NCI-H1436 (cell line): ENCODE results near the gene ASIC4.
A peak's percentile ranks its signal among the peaks of the same experiment; 100 is the strongest.

Experiments used
- DNase-seq: peaks from one replicate; lab custom pipeline; 2025; lab: John Stamatoyannopoulos, UW

The ASIC4 gene

DNA sequence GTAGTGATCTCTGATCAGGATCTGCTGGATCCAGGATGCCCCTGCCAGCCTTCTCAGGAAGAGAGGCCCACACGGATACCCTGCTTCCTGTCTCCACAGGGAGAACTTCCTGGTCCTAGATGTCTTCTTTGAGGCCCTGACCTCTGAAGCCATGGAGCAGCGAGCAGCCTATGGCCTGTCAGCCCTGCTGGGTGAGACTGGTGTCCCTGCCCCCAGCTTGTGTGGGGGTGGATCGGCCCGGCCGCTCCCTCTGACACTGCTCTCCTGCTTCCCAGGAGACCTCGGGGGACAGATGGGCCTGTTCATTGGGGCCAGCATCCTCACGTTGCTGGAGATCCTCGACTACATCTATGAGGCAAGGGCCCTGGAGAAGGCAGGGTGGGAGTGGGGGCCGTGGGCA, 22.7 kb downstream of the ASIC4 start:
- no peak for DNase-seq

DNA sequence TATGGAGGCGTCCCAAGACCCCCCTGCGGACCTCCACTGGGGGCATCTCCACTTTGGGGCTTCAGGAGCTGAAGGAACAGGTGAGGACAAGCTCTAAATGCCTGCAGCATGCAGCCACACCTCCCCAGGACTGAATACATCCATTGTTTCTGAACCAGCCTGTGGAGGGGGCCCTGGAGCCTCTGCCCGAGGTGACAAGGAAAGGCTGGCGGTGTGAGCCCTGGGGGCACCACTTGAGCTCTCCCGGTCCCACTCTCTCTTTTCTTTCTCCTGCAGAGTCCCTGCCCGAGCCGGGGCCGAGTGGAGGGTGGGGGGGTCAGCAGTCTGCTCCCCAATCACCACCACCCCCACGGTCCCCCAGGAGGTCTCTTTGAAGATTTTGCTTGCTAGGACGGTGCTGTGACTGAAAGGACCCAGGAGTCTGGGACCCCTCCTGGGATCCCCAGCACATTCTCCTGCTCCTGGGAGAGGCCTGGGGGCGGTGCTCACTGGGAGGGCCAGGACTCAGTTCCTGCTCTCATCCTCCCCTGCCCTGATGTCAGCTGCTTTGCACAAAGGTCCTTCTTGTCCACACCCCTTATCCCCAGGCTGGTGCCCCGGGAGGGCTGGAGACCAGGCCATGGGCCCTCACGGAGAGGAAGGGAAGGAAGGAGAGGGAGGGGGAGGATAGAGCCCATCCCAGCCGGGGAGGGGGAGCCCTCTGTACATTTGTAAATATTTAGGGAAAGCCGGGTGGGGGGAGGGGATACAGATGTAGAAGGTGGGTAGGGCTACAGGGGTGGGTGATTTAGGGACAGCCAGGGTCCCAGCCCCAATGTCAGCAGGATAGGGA, 23.6 kb downstream of the ASIC4 start:
- no peak for DNase-seq

GRCh38 chr2:219538504-219538951, 24.2 kb downstream of the ASIC4 start:
- no peak for DNase-seq

DNA sequence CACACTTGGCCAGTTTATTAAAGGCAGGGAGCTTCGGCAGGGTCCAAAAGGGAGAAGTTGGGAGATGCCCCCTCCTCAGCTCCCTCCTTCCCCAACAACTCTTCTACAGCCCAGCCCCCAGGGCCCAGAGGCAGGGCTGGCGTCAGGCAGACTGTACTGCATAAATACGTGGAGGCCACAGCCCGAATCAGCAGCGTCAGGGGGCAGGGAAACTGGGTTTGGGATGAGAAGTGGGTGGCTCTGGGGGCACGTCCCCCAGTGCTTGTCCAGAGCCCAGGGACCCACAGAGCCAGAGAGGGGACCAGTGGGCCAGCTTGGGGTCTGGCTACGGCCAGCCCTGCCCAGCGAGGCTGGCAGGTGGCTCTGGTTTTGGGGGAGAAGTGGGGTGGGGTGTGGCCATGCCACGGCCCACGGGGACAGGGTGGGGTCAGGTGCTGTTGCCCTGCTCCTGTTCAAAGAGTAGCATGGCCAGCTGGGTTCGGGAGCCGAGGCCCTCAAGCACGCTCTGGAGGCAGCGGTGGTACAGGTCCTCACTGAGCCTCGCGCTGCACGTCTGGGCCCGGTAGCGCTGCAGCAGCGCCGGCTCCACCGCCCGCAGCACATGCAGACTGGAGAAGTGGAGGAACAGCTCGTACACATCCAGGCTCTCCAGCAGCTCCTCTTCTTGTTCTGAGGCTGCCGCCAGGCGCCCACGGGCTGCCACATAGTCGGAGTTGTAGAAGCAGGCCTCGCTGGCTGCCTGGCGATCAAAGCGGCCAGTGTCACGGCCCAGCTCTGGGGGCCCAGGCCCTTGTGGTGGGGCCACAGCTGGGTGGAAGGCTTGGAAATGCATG, 24.9 kb downstream of the ASIC4 start:
- no peak for DNase-seq

- DNase-seq: no peak
Observed at GRCh38 chr2:219539926-219540678, 25.8 kb downstream of the ASIC4 start.

GRCh38 chr2:219540784-219541504, 26.7 kb downstream of the ASIC4 start:
- DNase-seq: no peak

DNA sequence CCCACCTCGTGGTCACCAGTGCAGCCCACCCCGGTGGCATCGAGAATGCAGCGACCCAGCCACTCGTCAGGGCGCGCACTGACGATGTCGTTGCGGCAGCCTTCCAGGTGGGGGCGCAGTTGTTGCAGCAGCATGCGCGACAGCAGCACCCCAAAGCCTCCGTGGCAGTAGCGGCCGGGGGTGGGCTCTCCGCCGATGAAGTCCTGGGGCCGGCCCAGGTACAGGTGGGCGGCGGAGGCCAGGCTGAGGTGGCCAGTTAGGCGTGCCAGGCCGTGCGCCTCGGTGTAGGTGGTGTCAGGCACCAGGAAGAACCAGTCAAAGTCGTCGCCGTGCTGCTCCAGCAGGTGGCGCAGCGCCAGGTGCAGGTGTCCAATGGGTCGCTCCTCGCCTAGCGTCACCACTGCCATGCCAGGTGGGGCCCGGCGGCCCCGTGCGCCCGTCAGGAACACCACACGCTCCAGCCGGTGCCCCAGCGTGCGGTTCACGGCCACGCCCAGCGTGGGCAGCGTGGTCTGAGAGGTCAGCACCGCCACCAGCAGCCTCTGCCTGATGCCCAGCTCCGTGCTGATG, 27.4 kb downstream of the ASIC4 start:
- DNase-seq: peak; percentile 82

- no peak for DNase-seq
Observed at GRCh38 chr2:219542931-219543595, 28.8 kb downstream of the ASIC4 start.

GRCh38 chr2:219543596-219544358, 29.5 kb downstream of the ASIC4 start, which contains the start of the genes CHPF and TMEM198:
Gene CHPF, minus strand, starts transcription at chr2:219543809. Its CDS starts 271 bp downstream, at chr2:219543538.
Gene TMEM198, plus strand, starts transcription at chr2:219544028. Its CDS starts 700 bp downstream, at chr2:219544728.
- DNase-seq: peak; percentile 97

DNA sequence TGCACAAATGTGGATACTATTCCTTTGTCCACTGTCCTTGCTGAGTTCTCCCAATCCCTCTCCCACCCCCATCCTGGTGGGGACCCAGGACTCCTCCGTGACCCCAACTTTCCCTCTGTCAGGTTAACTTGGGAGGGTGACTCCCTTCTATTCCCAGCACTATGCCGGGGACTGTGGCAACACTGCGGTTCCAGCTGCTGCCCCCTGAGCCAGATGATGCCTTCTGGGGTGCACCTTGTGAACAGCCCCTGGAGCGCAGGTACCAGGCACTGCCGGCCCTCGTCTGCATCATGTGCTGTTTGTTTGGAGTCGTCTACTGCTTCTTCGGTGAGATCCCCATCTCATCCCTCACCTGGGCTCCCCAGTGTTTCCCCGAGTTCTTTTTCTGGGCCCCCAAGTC, 30.3 kb downstream of the ASIC4 start:
- DNase-seq: no peak

GRCh38 chr2:219545295-219545942, 31.1 kb downstream of the ASIC4 start:
- no peak for DNase-seq

- DNase-seq: no peak
Observed at GRCh38 chr2:219545943-219546352, 31.7 kb downstream of the ASIC4 start.

GRCh38 chr2:219547621-219548020, 33.3 kb downstream of the ASIC4 start:
- no peak for DNase-seq

- no peak for DNase-seq
Observed at GRCh38 chr2:219548990-219549389, 34.7 kb downstream of the ASIC4 start.

- no peak for DNase-seq
Observed at GRCh38 chr2:219549619-219550018, 35.3 kb downstream of the ASIC4 start.

GRCh38 chr2:219551441-219552381, 37.4 kb downstream of the ASIC4 start:
- DNase-seq: no peak

DNA sequence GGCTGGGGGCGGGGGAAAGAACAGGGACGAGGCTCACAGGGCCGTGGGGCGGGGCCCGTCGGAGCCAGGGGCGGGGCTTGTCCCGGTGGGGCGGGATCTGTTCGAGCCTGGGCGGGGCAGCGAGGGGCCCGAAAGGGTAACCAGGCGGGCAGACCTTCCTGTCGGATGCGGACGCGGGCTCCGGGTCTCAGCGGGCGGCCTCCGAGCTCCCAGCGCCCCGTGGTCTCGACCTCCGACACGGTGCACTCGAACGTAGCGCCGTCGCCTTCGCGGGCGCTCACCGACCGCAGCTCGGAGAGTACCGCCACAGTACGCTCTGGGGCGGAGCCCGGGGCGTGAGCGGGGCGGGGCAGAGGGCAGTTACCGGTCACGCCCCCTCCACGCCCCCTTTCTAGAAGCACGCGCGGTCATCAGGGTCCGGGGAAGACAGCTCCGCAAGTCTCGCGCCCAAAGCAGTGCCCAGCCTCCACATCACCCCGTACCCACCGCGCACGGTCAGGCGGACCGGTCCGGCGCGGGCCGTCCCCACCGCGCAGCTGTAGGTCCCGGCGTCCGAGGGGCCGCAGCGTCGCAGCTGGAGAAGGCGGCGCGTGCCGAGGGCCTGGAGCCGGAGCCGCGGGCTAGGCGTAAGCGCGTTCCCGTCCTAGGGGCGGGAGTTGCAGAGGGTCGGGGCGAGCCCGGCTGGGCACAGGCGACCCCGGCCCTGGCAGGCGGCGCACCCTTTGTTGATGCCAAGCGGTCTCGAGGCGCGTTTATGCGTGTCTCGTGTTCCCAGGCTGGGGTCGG, 38.3 kb downstream of the ASIC4 start:
- DNase-seq: peak; percentile 79

DNA sequence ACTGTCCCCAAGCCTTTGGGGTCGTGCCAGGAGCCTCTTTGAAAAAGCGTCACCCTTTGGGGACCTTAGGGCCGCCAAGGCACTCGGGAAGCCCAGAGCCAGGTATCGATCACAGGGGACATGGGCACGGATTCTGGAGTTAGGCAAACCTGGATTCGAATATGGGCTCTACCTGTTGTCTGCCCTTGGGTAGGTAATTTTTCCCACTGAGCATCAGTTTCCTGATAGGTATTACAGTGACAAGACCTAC, 38.8 kb downstream of the ASIC4 start:
- no peak for DNase-seq
